SK-N-SH (cell line): ENCODE measurements around the gene RAC3. TPM values are rescaled to one million over a fixed set of nuclear protein-coding genes. Genes with fewer than 3 reads are reported as not detected.

Experiments used
- CTCF ChIA-PET: fragments of 300-600, 350-600 bp; formaldehyde crosslinking; extraction: SDS; loops from one replicate; lab custom pipeline; 2021; lab: Yijun Ruan, JAX
- POLR2A ChIA-PET: fragments of 350-600 bp; sonication (Branson Sonifier 250); formaldehyde crosslinking; extraction: SDS; loops from one replicate; lab custom pipeline; 2020; ENCODE audit warnings: antibody characterized with exemption, inconsistent platforms; lab: Yijun Ruan, JAX
- DNase-seq: peaks from one replicate; pipeline ENCODE4 v3.0.0; 2012
- H2AFZ ChIP-seq: fragments of 200-600 bp; sonication (generic); 2 replicates; pipeline ENCODE4 v1.8.1; 2016; ENCODE audit warnings: antibody characterized with exemption, mild to moderate bottlenecking, low read depth
- H3F3A ChIP-seq: fragments of 200-600 bp; sonication (generic); replicated peaks from 2 replicates; pipeline ENCODE3; 2016; ENCODE audit warnings: antibody characterized with exemption, mild to moderate bottlenecking; ENCODE audit not compliant: insufficient read depth
- H3K27ac ChIP-seq, 2 experiments: fragments of 200-500 bp in 1 of 2; fragments of 200-600 bp in 1 of 2; sonication (Bioruptor generic) in 1 of 2; sonication (generic), shearing (Covaris generic) in 1 of 2; 2 replicates each; pipeline versions ENCODE4 v1.5.1 to v1.6.1; 2014 to 2016; ENCODE audit warnings: low read depth in 2 of 2, inconsistent platforms in 1 of 2, low read length in 1 of 2, mild to moderate bottlenecking in 1 of 2, mixed read lengths in 1 of 2
- H3K27me3 ChIP-seq: fragments of 200-600 bp; sonication (generic), shearing (Covaris generic); 2 replicates; pipeline ENCODE4 v1.6.1; 2016; ENCODE audit warnings: mixed run types; ENCODE audit not compliant: insufficient read depth
- H3K36me3 ChIP-seq, 2 experiments: fragments of 200-500 bp in 1 of 2; fragments of 200-600 bp in 1 of 2; sonication (Bioruptor generic) in 1 of 2; sonication (generic) in 1 of 2; replicated peaks in 1 of 2; 2 replicates each; pipeline versions ENCODE3 to v1.5.1; 2014 to 2016; ENCODE audit warnings: low read length in 1 of 2, mild to moderate bottlenecking in 1 of 2; ENCODE audit not compliant: insufficient read depth in 2 of 2, control insufficient read depth in 1 of 2
- H3K4me1 ChIP-seq, 2 experiments: fragments of 200-500 bp in 1 of 2; fragments of 200-600 bp in 1 of 2; sonication (Bioruptor generic) in 1 of 2; sonication (generic), shearing (Covaris generic) in 1 of 2; 2 replicates each; pipeline versions ENCODE4 v1.5.1 to v1.6.1; 2014 to 2016; ENCODE audit warnings: low read depth in 1 of 2, low read length in 1 of 2, mixed run types in 1 of 2; ENCODE audit not compliant: insufficient read depth in 2 of 2, control insufficient read depth in 1 of 2
- H3K4me2 ChIP-seq: fragments of 200-600 bp; sonication (generic), shearing (Covaris generic); 2 replicates; pipeline ENCODE4 v1.6.1; 2017; ENCODE audit warnings: mixed run types
- H3K4me3 ChIP-seq, 2 experiments: fragments of 200-500 bp in 1 of 2; fragments of 200-600 bp in 1 of 2; sonication (Bioruptor generic) in 1 of 2; sonication (generic), shearing (Covaris generic) in 1 of 2; 2 replicates each; pipeline versions ENCODE4 v1.5.1 to v1.8.1; 2014 to 2016; ENCODE audit warnings: low read depth in 2 of 2, inconsistent platforms in 1 of 2, low read length in 1 of 2, mild to moderate bottlenecking in 1 of 2, mixed read lengths in 1 of 2, moderate library complexity in 1 of 2
- H3K79me2 ChIP-seq: fragments of 200-600 bp; sonication (generic); 2 replicates; pipeline ENCODE4 v1.8.1; 2017; ENCODE audit warnings: mild to moderate bottlenecking; ENCODE audit not compliant: insufficient read depth
- H3K9ac ChIP-seq: fragments of 200-600 bp; sonication (generic); 2 replicates; pipeline ENCODE4 v1.6.1; 2017; ENCODE audit warnings: mixed run types
- H3K9me2 ChIP-seq: fragments of 200-600 bp; sonication (generic); 2 replicates; pipeline ENCODE4 v1.6.1; 2017; ENCODE audit warnings: mixed run types
- H3K9me3 ChIP-seq: fragments of 200-600 bp; sonication (generic); 2 replicates; pipeline ENCODE4 v1.6.1; 2017; ENCODE audit warnings: mixed run types, mild to moderate bottlenecking, moderate library complexity
- H4K20me1 ChIP-seq: fragments of 200-600 bp; sonication (generic); 2 replicates; pipeline ENCODE4 v1.6.1; 2017; ENCODE audit warnings: mild to moderate bottlenecking, mixed run types; ENCODE audit not compliant: insufficient read depth
- ELF1 ChIP-seq: IDR thresholded peaks from 2 replicates; pipeline ENCODE4 v1.4.0; 2012
- FOSL2 ChIP-seq: IDR thresholded peaks from 2 replicates; pipeline ENCODE4 v1.4.0; 2012; ENCODE audit warnings: low read depth, mild to moderate bottlenecking, moderate library complexity, borderline replicate concordance
- FOXJ3 ChIP-seq: sonication (generic); formaldehyde crosslinking; IDR thresholded peaks from 2 replicates; pipeline ENCODE4 v1.5.1; 2020; ENCODE audit warnings: mild to moderate bottlenecking, missing genetic modification reagents
- GABPA ChIP-seq: IDR thresholded peaks from 2 replicates; pipeline ENCODE4 v1.4.0; 2012; ENCODE audit warnings: low read depth, mild to moderate bottlenecking
- MAX ChIP-seq: IDR thresholded peaks from 2 replicates; pipeline ENCODE4 v1.4.0; 2012; ENCODE audit warnings: low read depth
- MEF2A ChIP-seq: IDR thresholded peaks from 2 replicates; pipeline ENCODE4 v1.4.0; 2012; ENCODE audit warnings: low read depth, borderline replicate concordance
- RAD21 ChIP-seq: IDR thresholded peaks from 2 replicates; pipeline ENCODE4 v1.6.1; 2012; ENCODE audit warnings: mild to moderate bottlenecking, low read length
- RCOR1 ChIP-seq: fragments of 150-350 bp; IDR thresholded peaks from 2 replicates; pipeline ENCODE4 v1.6.1; 2017; ENCODE audit warnings: antibody characterized with exemption, low read length
- RXRA ChIP-seq: IDR thresholded peaks from 2 replicates; pipeline ENCODE4 v1.4.0; 2012; ENCODE audit warnings: low read depth, mild to moderate bottlenecking, borderline replicate concordance
- SIN3A ChIP-seq: IDR thresholded peaks from 2 replicates; pipeline ENCODE4 v1.6.1; 2012; ENCODE audit warnings: low read depth, mild to moderate bottlenecking, low read length, moderate library complexity, borderline replicate concordance
- TEAD4 ChIP-seq: IDR thresholded peaks from 2 replicates; pipeline ENCODE4 v1.4.0; 2012; ENCODE audit warnings: mild to moderate bottlenecking, borderline replicate concordance; ENCODE audit not compliant: insufficient read depth
- WGBS: methylation state at CpG from one replicate; pipeline ENCODE4 v1.1.6; 2017; ENCODE audit warnings: low lambda C conversion rate; 5-methylcytosine and 5-hydroxymethylcytosine counted together
- polyA plus RNA-seq, 3 experiments: library from polyadenylated mRNA; depleted of rRNA; stranded (reverse); fragments of >200 nt; gene quantifications; 2 replicates each; pipeline ENCODE4 v1.2.3, GENCODE V29; 2012
- TF ChIP-seq, protein P1 (sequence below): fragments of 150-350 bp; IDR thresholded peaks from 2 replicates; pipeline ENCODE4 v1.6.1; 2017; ENCODE audit warnings: antibody characterized with exemption, low read length, low read depth, borderline replicate concordance
- TF ChIP-seq, protein P2 (sequence below): IDR thresholded peaks from 2 replicates; pipeline ENCODE4; 2012

Gene RAC3
- polyA plus RNA-seq, 1 of the 3 experiments (the other 2 are of a cell fraction), result 83.6 TPM

DNA sequence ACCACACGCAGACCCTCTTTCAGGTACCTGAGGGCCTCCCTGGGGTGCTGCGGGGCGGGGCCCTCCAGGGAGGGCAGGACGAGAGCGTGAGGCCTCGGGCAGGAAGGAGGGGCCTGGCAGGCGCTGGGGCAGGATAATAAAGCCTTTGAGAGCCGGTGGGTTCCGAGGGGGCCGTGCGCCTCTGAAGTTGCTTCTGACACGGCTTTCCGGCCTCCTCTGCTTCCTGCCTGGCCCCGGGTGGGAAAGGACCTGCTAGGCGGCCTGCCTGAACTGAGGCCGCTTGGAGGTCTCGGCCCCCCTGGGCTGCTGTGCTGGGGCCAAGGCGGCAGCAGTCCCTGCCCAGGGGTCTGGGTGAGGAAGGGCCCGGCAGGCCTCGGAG, 19.2 kb upstream of the RAC3 start:
- no peak for TF ChIP-seq GABPA
- TF ChIP-seq, protein P1, sequence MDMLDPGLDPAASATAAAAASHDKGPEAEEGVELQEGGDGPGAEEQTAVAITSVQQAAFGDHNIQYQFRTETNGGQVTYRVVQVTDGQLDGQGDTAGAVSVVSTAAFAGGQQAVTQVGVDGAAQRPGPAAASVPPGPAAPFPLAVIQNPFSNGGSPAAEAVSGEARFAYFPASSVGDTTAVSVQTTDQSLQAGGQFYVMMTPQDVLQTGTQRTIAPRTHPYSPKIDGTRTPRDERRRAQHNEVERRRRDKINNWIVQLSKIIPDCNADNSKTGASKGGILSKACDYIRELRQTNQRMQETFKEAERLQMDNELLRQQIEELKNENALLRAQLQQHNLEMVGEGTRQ, result no peak
- no peak for TF ChIP-seq MAX
- TF ChIP-seq MEF2A, result no peak
- TF ChIP-seq TEAD4, result no peak
- TF ChIP-seq, protein P2, sequence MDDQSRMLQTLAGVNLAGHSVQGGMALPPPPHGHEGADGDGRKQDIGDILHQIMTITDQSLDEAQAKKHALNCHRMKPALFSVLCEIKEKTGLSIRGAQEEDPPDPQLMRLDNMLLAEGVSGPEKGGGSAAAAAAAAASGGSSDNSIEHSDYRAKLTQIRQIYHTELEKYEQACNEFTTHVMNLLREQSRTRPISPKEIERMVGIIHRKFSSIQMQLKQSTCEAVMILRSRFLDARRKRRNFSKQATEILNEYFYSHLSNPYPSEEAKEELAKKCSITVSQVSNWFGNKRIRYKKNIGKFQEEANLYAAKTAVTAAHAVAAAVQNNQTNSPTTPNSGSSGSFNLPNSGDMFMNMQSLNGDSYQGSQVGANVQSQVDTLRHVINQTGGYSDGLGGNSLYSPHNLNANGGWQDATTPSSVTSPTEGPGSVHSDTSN, result no peak
- TF ChIP-seq, all 33 proteins: peak for 0
- ChIA-PET POLR2A (interaction anchor here (0.8 to 1.0 kb wide), 2 partner anchors 45 to 52 kb away, joined by 3 read pairs; no protein-coding TSS in a partner anchor), CTCF (interaction anchor here (1.2 to 35.7 kb wide), 6 partner anchors 9 to 84 kb away, joined by 4 to 1216 read pairs (median 14); partner anchors contain the start of genes CENPX, LRRC45, MAFG and NOTUM)

DNA sequence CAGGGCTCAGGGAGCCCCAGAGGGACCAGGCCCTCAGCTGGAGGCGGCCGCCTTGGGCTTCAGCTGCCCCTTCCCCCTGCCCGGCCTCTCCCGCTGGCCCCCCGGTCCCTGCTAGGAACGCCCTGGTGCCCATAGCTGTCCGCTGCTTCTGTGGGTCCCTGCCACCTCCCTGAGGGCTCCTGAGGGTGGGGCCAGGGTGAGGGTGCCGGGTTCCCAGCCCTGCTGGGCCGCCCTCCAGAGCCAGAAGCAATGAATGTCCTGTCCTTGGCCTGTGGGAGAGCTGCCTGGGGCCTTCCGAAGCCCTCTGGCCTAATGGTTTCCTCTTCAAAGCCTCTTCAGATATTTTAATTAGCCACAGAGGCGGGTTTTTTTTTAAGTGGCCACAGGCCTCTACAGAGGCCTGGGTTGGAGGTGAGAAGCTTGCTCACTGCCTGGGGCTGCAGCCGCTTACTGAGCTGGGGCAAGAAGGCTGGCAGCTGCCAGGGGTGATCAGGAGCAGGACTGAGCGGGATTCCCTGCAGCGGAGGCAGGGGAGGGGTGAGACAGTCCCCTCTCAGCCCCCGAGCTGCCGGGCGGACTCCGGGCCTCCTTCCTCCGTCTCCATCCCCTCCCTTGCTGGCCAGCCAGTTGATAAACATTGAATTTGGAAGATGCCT, 18.7 kb upstream of the RAC3 start:
- Histone ChIP-seq H3K36me3 (peaks cover 0 to 6% of the 10 kb centered on the region in 2 experiments), H3K9me3 (no peaks in the 10 kb centered on the region), H3K27ac (peak overlapping the region in 1 of 2 experiments; percentile 82; a peak in 2 of 4 replicates), H3F3A (peaks cover 3% of the 10 kb centered on the region), H3K9ac (no peak overlapping the region), H3K4me2 (no peak overlapping the region), H2AFZ (no peak overlapping the region), H3K4me1 (peaks cover 0 to 29% of the 10 kb centered on the region in 2 experiments; a peak in 1 of 4 replicates), H4K20me1 (no peaks in the 10 kb centered on the region), H3K4me3 (no peak overlapping the region), H3K79me2 (no peaks in the 10 kb centered on the region), H3K27me3 (no peaks in the 10 kb centered on the region), H3K9me2 (no peaks in the 10 kb centered on the region)
- 78% methylated on average over 12 of the region's 19 CpGs for WGBS
- TF ChIP-seq FOXJ3 (CRISPR knock-in tag), result no peak
- no peak for TF ChIP-seq SIN3A
- no peak for TF ChIP-seq ELF1
- TF ChIP-seq MAX, result no peak
- no peak for TF ChIP-seq RXRA
- no peak for TF ChIP-seq FOSL2
- TF ChIP-seq RCOR1, result no peak
- TF ChIP-seq, protein P1, result no peak
- no peak for TF ChIP-seq RAD21
- ChIA-PET POLR2A (interaction anchor here (0.6 to 1.0 kb wide), 4 partner anchors 34 to 85 kb away, joined by 3 to 4 read pairs (median 3); partner anchors contain the start of gene FASN), CTCF (interaction anchor here (0.6 to 35.7 kb wide), 11 partner anchors 9 to 143 kb away, joined by 3 to 1216 read pairs (median 6); partner anchors contain the start of genes CENPX, DCXR, LRRC45 and MAFG)
- DNase-seq, result peak; percentile 88

More for the DNA sequence above, 19.2 kb upstream of the RAC3 start:
- Histone ChIP-seq H3K9me2 (no peaks in the 10 kb centered on the region), H2AFZ (no peak overlapping the region), H3K9me3 (no peaks in the 10 kb centered on the region), H3K36me3 (peaks cover 0 to 3% of the 10 kb centered on the region in 2 experiments), H3K79me2 (no peaks in the 10 kb centered on the region; the same call in 1 of the 2 replicates), H4K20me1 (no peaks in the 10 kb centered on the region), H3K4me2 (no peak overlapping the region), H3K9ac (no peak overlapping the region), H3K27ac (no peak overlapping the region; a peak in 1 of 4 replicates), H3K27me3 (no peaks in the 10 kb centered on the region), H3K4me1 (peaks cover 0 to 29% of the 10 kb centered on the region in 2 experiments; a peak in 2 of 4 replicates), H3F3A (no peaks in the 10 kb centered on the region), H3K4me3 (no peak overlapping the region)
- DNase-seq, result no peak
- 95% methylated on average over 12 of the region's 20 CpGs for WGBS
